H1 (cell line): Measurements from ENCODE around the gene SEH1L.

Experiments used
- BACH1 ChIP-seq: IDR thresholded peaks from 2 replicates; pipeline ENCODE4 v1.6.1; 2012; ENCODE audit warnings: low read length, improper control_type of control experiment
- CREB1 ChIP-seq: IDR thresholded peaks from 2 replicates; pipeline ENCODE4 v1.6.1; 2012; ENCODE audit warnings: inconsistent platforms
- CTCF ChIP-seq, 3 experiments: IDR thresholded peaks; 1 replicate in 2 of 3; 2 replicates in 1 of 3; pipeline versions ENCODE4 v1.5.1 to v1.6.1; 2011; ENCODE audit warnings: low read length in 3 of 3, mild to moderate bottlenecking in 3 of 3, inconsistent platforms in 2 of 3, low read depth in 1 of 3, moderate library complexity in 1 of 3; ENCODE audit not compliant: insufficient read depth in 1 of 3; ENCODE audit errors: control extremely low read depth in 1 of 3
- EZH2 ChIP-seq: fragments of 200-600 bp; sonication (generic); IDR thresholded peaks from 2 replicates; pipeline ENCODE4 v1.7.1; 2012; ENCODE audit warnings: low read depth, mild to moderate bottlenecking, moderate library complexity, low read length, inconsistent platforms; ENCODE audit not compliant: severe bottlenecking
- FOSL1 ChIP-seq: IDR thresholded peaks from 2 replicates; pipeline ENCODE4 v1.6.1; 2011; ENCODE audit warnings: mild to moderate bottlenecking, low read depth, low read length, moderate library complexity; ENCODE audit not compliant: insufficient read depth
- JUN ChIP-seq: IDR thresholded peaks from 2 replicates; pipeline ENCODE4 v1.6.1; 2011; ENCODE audit warnings: low read depth, mild to moderate bottlenecking, improper control_type of control experiment, low read length
- RXRA ChIP-seq: IDR thresholded peaks from 2 replicates; pipeline ENCODE4 v1.6.1; 2011; ENCODE audit warnings: low read depth, mild to moderate bottlenecking, low read length, moderate library complexity; ENCODE audit not compliant: insufficient read depth
- TAF7 ChIP-seq: optimal IDR thresholded peaks from 2 replicates; pipeline ENCODE3; 2011; ENCODE audit warnings: low read depth, mild to moderate bottlenecking, inconsistent platforms, low read length, moderate library complexity, borderline replicate concordance
- YY1 ChIP-seq: IDR thresholded peaks from 2 replicates; pipeline ENCODE4 v1.6.1; 2011; ENCODE audit warnings: low read depth, mild to moderate bottlenecking, low read length
- ZNF274 ChIP-seq: IDR thresholded peaks from 2 replicates; pipeline ENCODE4 v1.7.0; 2012; ENCODE audit warnings: low read length, borderline replicate concordance; ENCODE audit errors: extremely low read depth

- TF ChIP-seq YY1, result no peak
- TF ChIP-seq EZH2, result no peak
- no peak for TF ChIP-seq FOSL1
- no peak for TF ChIP-seq CTCF (IDR thresholded peaks at IDR 0.05; ENCODE audit: control extremely low read depth in 1 of 3, insufficient read depth in 1 of 3, low read depth in 1 of 3, low read length in 3 of 3)
- no peak for TF ChIP-seq TAF7
- no peak for TF ChIP-seq RXRA
- TF ChIP-seq CREB1, result no peak
- no peak for TF ChIP-seq BACH1
- TF ChIP-seq ZNF274, result no peak
- no peak for TF ChIP-seq JUN
These were observed 41.7 kb downstream of the SEH1L start for GRCh38 chr18:12989397-12990122.
